Stimulated activated CD4-positive, alpha-beta T cell treated with anti-CD3 and anti-CD28 coated beads, Interleukin-1b, Interleukin-23, amount 100 ng/mL, for 4 hours (primary cell): Measurements from ENCODE around the gene OXA1L.
A peak's percentile ranks its signal among the peaks of the same experiment; 100 is the strongest.
"Not testable (repeated sequence)": the region's sequence is repeated elsewhere in the genome, so short reads cannot be mapped to it uniquely, and the experiment has no call there.

Experiments
- DNase-seq, 2 donors: peaks; one replicate each; pipeline ENCODE4 v3.0.0-alpha.2; 2020; ENCODE audit warnings: low read depth in 2 of 2

OXA1L gene

GRCh38 chr14:22766457-22767322 lies at the start of gene OXA1L:
TSS of gene OXA1L (plus strand) at chr14:22766688. CDS start at chr14:22766702, 14 bp downstream.
- DNase-seq: peak; percentile 80 to 93

DNA sequence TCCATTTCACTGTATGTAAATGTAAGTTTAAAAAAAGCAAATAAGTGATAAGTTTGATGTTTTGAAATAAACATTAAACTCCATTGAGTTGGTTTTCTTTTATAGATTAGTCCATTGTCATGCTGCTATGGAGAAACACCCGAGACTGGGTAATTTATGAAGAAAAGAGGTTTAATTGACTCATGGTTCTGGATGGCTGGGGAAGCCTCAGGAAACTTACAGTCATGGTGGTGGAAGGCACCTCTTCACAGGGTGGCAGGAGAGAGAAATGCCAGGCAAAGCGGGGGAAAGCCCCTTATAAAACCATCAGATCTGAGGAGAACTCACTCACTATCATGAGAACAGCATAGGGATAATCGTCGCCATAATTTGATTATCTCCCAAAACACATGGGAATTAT lies 48.4 kb upstream of the OXA1L start:
- DNase-seq: no peak

GRCh38 chr14:22721213-22721612 lies 45.3 kb upstream of the OXA1L start:
- DNase-seq: no peak

DNA sequence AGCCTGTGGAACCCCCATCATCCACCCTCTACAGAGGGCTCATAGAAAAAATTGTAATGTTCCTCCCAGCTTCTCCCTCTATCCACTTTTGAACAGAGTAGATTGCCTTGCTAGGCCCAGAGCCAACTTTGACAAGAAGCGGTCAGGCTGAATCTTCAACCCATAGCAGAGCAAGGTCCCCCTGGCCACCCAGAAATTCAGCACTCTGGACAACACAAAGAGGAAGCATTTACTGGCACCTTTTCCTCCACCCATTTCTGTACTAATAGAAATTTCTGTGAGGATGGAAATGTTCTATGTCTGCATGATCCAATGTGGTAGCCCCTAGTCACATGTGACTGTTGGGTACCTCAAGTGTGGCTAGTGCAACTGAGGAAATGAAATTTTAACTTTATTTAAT lies 42.7 kb upstream of the OXA1L start:
- DNase-seq: no peak

DNA sequence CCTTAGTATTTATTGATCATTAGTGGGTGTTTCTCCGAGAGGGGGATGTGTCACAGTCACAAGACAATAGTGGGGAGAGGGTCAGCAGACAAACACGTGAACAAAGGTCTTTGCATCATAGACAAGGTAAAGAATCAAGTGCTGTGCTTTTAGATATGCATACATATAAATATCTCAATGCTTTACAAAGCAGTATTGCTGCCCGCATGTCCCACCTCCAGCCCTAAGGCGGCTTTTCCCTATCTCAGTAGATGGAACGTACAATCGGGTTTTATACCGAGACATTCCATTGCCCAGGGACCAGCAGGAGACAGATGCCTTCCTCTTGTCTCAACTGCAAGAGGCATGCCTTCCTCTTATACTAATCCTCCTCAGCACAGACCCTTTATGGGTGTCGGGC lies 41.6 kb upstream of the OXA1L start:
- DNase-seq: not testable (repeated sequence)

DNA sequence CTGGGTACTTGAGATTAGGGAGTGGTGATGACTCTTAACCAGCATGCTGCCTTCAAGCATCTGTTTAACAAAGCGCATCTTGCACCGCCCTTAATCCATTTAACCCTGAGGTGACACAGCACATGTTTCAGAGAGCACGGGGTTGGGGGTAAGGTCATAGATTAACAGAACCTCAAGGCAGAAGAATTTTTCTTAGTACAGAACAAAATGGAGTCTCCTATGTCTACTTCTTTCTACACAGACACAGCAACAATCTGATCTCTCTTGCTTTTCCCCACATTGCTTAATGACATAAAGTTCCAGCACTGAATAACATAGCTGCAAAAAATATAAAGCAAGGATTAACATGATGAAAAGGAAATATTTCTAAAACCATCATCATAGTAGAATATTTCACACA lies 41.1 kb upstream of the OXA1L start:
- DNase-seq: not testable (repeated sequence)

- no peak for DNase-seq
Measured at GRCh38 chr14:22726012-22726411, 40.5 kb upstream of the OXA1L start.

DNA sequence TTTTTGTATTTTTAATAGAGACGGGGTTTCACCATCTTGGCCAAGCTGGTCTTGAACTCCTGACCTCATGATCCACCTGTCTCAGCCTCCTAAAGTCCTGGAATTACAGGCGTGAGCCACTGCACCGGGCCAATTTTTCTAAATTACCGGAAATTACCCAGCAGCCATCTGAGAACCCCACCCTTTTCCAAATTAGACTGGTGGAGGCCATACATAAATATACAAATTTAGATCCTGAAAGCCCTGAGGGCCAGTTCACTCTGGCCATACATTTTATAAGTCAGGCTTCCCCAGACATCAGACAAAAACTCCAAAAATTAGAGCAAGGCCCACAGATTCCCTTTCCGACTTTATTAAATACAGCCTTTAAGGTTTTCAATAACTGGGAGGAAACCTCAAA lies 34.4 kb upstream of the OXA1L start:
- not testable (repeated sequence) for DNase-seq

GRCh38 chr14:22733829-22734228 lies 32.7 kb upstream of the OXA1L start:
- DNase-seq: no peak

GRCh38 chr14:22735096-22735495 lies 31.4 kb upstream of the OXA1L start:
- no peak for DNase-seq

- not testable (repeated sequence) for DNase-seq
Measured at GRCh38 chr14:22736384-22736783, 30.1 kb upstream of the OXA1L start.

- DNase-seq: no peak
Measured at GRCh38 chr14:22737052-22737451, 29.4 kb upstream of the OXA1L start.

DNA sequence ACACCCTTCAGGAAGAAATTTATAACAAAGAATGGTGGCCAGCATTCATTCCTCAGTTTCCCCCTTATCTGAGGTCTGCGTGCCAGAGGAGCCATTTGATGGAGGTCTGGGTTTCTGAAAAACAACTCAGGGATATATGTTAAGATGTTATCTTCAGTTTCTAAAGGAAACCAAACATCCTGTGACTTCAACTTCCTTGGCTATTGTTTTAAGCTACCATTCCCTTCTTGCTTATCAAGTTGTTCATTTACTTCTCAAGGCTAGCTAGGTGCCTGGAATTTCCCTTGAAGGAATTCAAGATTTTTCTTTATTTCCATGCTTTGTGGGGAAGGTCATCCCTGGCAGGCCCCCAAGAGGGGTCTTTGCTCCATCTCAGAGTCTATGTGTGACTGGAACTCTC lies 27.1 kb upstream of the OXA1L start:
- DNase-seq: no peak

GRCh38 chr14:22740020-22740419 lies 26.5 kb upstream of the OXA1L start:
- no peak for DNase-seq

- DNase-seq: no peak
Measured at GRCh38 chr14:22747769-22748168, 18.7 kb upstream of the OXA1L start.

- no peak for DNase-seq
Measured at GRCh38 chr14:22748206-22748605, 18.3 kb upstream of the OXA1L start.

DNA sequence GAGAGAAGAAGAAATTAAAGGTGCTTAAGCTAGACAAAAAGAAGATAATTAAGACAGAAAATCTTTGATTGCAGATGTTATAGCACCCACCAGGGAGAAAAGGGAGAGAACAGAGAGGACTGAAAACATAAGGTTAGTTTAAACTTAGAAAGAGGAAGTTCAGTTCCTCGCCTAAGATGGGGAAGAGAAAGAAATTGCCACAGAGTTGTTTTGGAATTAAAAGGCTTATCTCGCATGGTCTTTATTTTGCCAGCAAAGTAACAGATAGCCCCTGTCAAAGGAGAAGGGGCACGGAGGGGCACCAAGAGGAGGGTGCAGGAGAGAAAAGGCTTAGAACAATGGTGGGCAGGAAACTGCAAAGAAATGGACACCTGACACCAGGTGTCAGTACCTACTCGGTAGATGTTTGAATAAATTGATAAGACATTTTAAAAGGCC lies 17.8 kb upstream of the OXA1L start:
- DNase-seq: no peak

- no peak for DNase-seq
Measured at GRCh38 chr14:22752422-22752821, 14.1 kb upstream of the OXA1L start.

DNA sequence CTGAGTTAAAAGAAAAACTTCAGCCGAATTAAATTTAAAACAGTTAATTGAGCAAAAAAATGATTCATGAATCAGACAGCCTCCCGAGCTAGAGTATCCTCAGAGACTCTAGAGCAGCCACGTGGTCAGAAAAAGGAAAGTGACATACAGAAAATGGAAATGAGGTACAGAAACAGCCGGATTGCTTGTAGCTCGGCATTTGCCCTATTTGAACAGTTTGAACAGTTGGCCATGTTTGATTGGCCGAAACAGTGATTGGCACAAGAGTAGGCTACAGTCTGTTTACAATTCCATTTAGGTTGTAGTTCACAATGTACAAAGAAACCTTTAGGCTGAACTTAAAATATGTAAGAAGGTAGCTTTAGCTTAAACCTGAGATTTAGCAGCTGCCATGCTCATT lies 12.9 kb upstream of the OXA1L start:
- no peak for DNase-seq

- DNase-seq: not testable (repeated sequence)
Measured at GRCh38 chr14:22757972-22758650, 8.4 kb upstream of the OXA1L start.

DNA sequence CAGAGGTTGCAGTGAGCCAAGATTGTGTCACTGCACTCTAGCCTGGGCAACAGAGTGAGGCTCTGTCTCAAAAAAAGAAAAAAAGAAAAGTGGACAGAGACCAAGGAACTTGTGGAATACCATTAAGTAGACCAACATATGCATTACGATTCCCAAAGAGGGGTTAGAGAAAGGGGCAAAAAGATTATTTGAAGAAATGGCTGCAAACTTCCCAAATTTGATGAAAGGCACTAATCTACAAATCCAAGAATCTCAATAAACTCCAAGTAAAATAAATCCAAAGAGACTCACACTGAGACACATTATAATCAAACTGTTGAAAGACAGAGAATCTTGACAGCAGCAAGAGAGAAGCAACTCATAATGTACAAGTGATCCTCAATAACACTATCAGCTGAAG lies 4.8 kb upstream of the OXA1L start:
- no peak for DNase-seq

DNA sequence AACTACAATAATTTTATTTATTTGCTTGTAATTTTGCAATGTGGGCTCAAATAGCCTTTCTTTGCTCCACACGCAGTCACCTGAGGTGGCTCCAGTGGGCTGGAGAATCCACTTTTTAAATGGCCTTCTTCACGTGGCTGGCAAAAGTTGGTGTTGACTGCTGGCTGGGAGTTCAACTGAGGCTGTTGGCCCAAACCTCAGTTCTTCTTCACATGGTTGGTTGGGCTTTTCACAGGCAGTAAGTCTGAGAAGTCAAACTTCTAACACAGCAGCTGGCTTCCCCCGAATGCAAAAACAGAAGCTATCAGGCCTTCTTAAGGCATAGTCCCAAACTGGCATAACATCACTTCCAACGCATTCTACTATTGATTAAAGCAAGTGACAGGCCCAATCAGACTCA lies 2.1 kb upstream of the OXA1L start:
- no peak for DNase-seq

DNA sequence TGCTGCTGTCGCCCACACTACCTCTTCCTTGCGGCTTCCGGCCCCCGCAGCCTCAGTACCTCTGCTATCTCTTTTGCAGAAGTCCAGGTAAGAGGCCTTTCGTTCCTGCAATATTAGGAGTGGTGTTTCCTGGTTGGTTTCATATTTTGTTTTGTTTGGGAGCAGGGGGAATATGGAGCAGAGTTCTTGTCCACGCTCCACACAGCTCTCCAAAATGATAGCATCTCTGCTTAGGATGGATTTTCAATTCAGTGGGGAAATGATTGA lies 768 bp downstream of the OXA1L start:
- no peak for DNase-seq
